C4-2B (cell line): ENCODE measurements around the gene HDAC7.

Source experiments
- CTCF ChIP-seq: fragments of 450-650 bp; conservative IDR thresholded peaks from 2 replicates; pipeline ENCODE4 v1.5.1; 2017; ENCODE audit warnings: mild to moderate bottlenecking
- ZFX ChIP-seq: fragments of 450-650 bp; IDR thresholded peaks from 2 replicates; pipeline ENCODE4 v1.6.1; 2017

- TF ChIP-seq CTCF (no peak), ZFX (no peak)
Measured at GRCh38 chr12:47740606-47741339, 78.9 kb downstream of the HDAC7 start.
